A673 (cell line): ENCODE data around the gene C16orf82. TPM values are rescaled to one million over a fixed set of nuclear protein-coding genes. Genes with fewer than 3 reads are reported as not detected.

Experiments
- BruUV-seq: library from RNA; stranded (reverse); fragments of 400-500 nt; replicated peaks from 2 replicates; lab custom pipeline; 2021; lab: Mats Ljungman, UMichigan
- CTCF ChIA-PET: fragments of 300-600 bp; sonication (Branson Sonifier 250); formaldehyde crosslinking; loops from one replicate; lab custom pipeline; 2022; ENCODE audit warnings: antibody characterized with exemption; lab: Charles Lee
- POLR2A ChIA-PET: fragments of 300-600 bp; sonication (Branson Sonifier 250); formaldehyde crosslinking; loops from one replicate; lab custom pipeline; 2022; ENCODE audit warnings: antibody characterized with exemption; ENCODE audit not compliant: low non-redundant PET; lab: Charles Lee
- DNase-seq: peaks from one replicate; pipeline ENCODE4 v3.0.0-alpha.2; 2015; ENCODE audit warnings: low spot score
- H3K27ac ChIP-seq: fragments of 200-600 bp; sonication (generic); 2 replicates; pipeline ENCODE4 v1.5.1; 2016; ENCODE audit warnings: mixed run types, low read depth, mild to moderate bottlenecking, mixed read lengths, antibody characterized with exemption, low read length; ENCODE audit not compliant: poor library complexity, severe bottlenecking
- H3K27me3 ChIP-seq: fragments of 200-600 bp; sonication (generic); replicated peaks from 2 replicates; pipeline ENCODE4 v1.6.1; 2017; ENCODE audit warnings: mixed run types, low read depth, mild to moderate bottlenecking, mixed read lengths, antibody characterized with exemption, low read length; ENCODE audit not compliant: insufficient read depth, poor library complexity
- H3K36me3 ChIP-seq: fragments of 200-600 bp; sonication (generic); 2 replicates; pipeline ENCODE4 v1.6.1; 2016; ENCODE audit warnings: mixed run types, mild to moderate bottlenecking, mixed read lengths, antibody characterized with exemption, low read length; ENCODE audit not compliant: insufficient read depth, poor library complexity, severe bottlenecking
- H3K4me1 ChIP-seq: fragments of 200-600 bp; sonication (generic); 2 replicates; pipeline ENCODE4 v1.6.1; 2017; ENCODE audit warnings: mixed run types, mild to moderate bottlenecking, mixed read lengths, antibody characterized with exemption, low read length; ENCODE audit not compliant: insufficient read depth, poor library complexity, severe bottlenecking
- H3K4me3 ChIP-seq: fragments of 200-600 bp; sonication (generic); 2 replicates; pipeline ENCODE4 v1.5.1; 2016; ENCODE audit warnings: low read depth, mixed run types, mild to moderate bottlenecking, mixed read lengths, low read length; ENCODE audit not compliant: poor library complexity, severe bottlenecking
- H3K9me3 ChIP-seq: fragments of 200-600 bp; sonication (generic); 2 replicates; pipeline ENCODE4 v1.6.1; 2016; ENCODE audit warnings: mixed run types, low read depth, mild to moderate bottlenecking, mixed read lengths, antibody characterized with exemption, low read length; ENCODE audit not compliant: poor library complexity, severe bottlenecking
- EZH2 ChIP-seq: fragments of 200-600 bp; sonication (generic); IDR thresholded peaks from 2 replicates; pipeline ENCODE4 v1.6.1; 2017; ENCODE audit warnings: borderline replicate concordance, low read depth, mild to moderate bottlenecking, mixed read lengths, antibody characterized with exemption, low read length; ENCODE audit not compliant: poor library complexity, severe bottlenecking
- intact Hi-C: fragments of 100-400 bp; cut with micrococcal nuclease; formaldehyde crosslinking; loops from one replicate; pipeline ENCODE4 v1.10.0; 2022; ENCODE audit not compliant: unreplicated experiment
- total RNA-seq: library from RNA; stranded (reverse); gene quantifications from 2 replicates; pipeline ENCODE4 v1.2.3, GENCODE V29; 2021
- TF ChIP-seq, protein P1 (sequence below): fragments of 300-800, 200-600 bp; sonication (generic); conservative IDR thresholded peaks from 2 replicates; pipeline ENCODE4 v1.5.1; 2017; ENCODE audit warnings: low read depth, mild to moderate bottlenecking, antibody characterized with exemption, low read length, moderate library complexity, mixed read lengths

The C16orf82 gene
- total RNA-seq, 1 experiment from 2014 or later: not detected

DNA sequence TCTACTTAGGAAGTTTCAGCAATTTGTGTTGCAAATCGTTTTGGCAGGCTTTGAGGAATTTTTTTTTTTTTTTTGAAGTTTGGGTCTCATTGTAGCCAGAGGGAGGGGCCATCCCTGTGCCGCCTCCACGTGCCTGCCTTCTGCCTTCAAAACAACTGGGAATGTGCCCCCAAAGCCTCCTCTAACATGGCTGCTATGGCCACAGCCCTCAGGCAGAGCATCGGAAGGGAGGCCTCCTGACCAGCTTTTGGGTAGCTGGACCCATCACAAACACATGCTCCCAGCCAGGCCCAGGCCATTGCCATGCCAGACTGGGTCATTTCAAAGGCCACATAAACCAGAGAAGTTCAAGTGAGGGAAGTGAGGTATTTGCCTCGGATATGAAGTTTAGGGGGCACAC is 21.5 kb downstream of the C16orf82 start:
- no peaks in the 10 kb centered on the region for H3K9me3 ChIP-seq
- H3K27me3 ChIP-seq: peaks cover 21% of the 10 kb centered on the region
- intact Hi-C loops: no loop called here
- H3K4me1 ChIP-seq: no peaks in the 10 kb centered on the region
- ChIA-PET POLR2A (no interaction called here), CTCF (no interaction called here)
- H3K27ac ChIP-seq: no peak overlapping the region
- no TSS peak for BruUV-seq
- H3K36me3 ChIP-seq: no peaks in the 10 kb centered on the region
- no peak for DNase-seq
- H3K4me3 ChIP-seq: no peak overlapping the region
- TF ChIP-seq EZH2: no peak
- TF ChIP-seq, protein P1, sequence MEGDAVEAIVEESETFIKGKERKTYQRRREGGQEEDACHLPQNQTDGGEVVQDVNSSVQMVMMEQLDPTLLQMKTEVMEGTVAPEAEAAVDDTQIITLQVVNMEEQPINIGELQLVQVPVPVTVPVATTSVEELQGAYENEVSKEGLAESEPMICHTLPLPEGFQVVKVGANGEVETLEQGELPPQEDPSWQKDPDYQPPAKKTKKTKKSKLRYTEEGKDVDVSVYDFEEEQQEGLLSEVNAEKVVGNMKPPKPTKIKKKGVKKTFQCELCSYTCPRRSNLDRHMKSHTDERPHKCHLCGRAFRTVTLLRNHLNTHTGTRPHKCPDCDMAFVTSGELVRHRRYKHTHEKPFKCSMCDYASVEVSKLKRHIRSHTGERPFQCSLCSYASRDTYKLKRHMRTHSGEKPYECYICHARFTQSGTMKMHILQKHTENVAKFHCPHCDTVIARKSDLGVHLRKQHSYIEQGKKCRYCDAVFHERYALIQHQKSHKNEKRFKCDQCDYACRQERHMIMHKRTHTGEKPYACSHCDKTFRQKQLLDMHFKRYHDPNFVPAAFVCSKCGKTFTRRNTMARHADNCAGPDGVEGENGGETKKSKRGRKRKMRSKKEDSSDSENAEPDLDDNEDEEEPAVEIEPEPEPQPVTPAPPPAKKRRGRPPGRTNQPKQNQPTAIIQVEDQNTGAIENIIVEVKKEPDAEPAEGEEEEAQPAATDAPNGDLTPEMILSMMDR: no peak

DNA sequence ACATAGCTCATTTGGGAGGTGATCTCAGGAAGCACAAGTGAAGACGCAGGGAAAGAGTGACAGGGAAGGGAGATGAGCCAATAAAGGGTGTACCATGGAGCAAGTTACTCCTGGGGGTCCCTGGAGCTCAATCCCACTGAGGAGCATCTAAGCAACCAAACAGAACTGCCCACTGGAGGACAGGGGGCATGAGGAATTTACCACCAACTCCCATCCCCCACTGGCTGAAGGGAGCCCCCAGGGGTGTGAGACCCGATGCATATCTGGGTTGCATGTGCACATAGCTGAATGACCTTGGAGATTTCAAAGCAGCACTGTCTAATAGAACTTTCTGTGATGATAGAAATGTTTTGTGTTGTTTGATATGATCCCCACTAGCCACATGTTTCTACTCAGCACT is 29.6 kb downstream of the C16orf82 start:
- Histone ChIP-seq H3K9me3 (no peaks in the 10 kb centered on the region), H3K27me3 (peaks cover 32% of the 10 kb centered on the region), H3K27ac (no peak overlapping the region), H3K4me1 (no peaks in the 10 kb centered on the region), H3K36me3 (no peaks in the 10 kb centered on the region), H3K4me3 (no peak overlapping the region)
- intact Hi-C loops: no loop called here
- ChIA-PET POLR2A (no interaction called here), CTCF (no interaction called here)
- no peak for DNase-seq
- no TSS peak for BruUV-seq
- TF ChIP-seq EZH2: no peak
- TF ChIP-seq, protein P1: no peak

DNA sequence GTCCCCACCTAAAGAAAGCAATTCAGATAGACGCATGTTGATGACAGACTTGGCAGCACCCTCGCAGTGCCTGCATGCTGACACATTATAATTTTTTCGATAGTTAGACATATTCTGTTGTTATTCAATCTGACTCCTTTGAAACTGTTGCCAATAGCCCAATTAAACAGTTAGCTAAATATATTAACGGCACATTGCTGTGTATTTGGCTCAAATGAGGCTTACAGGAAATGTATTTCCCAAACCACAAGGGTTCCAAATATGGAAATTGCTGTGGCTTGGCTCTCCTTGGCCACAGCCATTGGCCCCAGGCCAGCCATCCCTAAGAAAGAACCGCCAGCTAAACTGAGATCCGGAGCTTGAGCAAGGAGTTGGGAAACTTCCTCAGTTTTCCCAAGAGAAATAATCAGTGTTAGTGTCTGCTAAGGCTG is 31.1 kb downstream of the C16orf82 start:
- no peaks in the 10 kb centered on the region for H3K4me1 ChIP-seq
- no peak overlapping the region for H3K27ac ChIP-seq
- H3K27me3 ChIP-seq: peaks cover 21% of the 10 kb centered on the region
- no peaks in the 10 kb centered on the region for H3K9me3 ChIP-seq
- H3K36me3 ChIP-seq: no peaks in the 10 kb centered on the region
- DNase-seq: peak; percentile 25
- intact Hi-C loops: no loop called here
- ChIA-PET POLR2A (no interaction called here), CTCF (no interaction called here)
- TF ChIP-seq, protein P1: no peak
- no peak for TF ChIP-seq EZH2
- no peak overlapping the region for H3K4me3 ChIP-seq
- BruUV-seq: no TSS peak
